Measurements from ENCODE around the gene PWWP2A.

PWWP2A gene

DNA sequence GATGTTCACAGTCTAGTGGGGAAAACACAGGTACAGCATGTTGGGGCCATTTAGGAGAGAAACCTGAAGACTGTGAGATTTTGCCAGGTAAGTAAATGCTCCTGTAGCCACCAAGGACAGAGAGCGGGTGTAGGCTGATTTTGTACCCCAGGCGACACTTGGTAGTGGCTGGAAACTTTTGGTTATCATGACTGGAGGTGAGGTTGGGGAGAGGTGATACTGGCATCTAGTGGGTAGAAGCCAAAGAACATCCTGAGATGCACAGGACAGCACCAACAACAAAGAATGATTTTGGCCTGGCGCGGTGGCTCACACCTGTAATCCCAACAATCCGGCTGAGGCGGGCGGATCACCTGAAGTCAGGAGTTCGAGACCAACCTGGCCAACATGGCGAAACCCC is 38.8 kb upstream of the PWWP2A start:
- H3K27ac ChIP-seq, result no peak overlapping the region
- H3K4me1 ChIP-seq, result no peaks in the 10 kb centered on the region
- H3K27me3 ChIP-seq (ENCODE audit: control insufficient read depth, insufficient read depth, low read length), result no peaks in the 10 kb centered on the region
- H3K9ac ChIP-seq, result no peak overlapping the region
- no peaks in the 10 kb centered on the region for H3K9me3 ChIP-seq (ENCODE audit: control insufficient read depth, low read length)
- H3K4me2 ChIP-seq (ENCODE audit: low read length), result no peak overlapping the region
- H2AFZ ChIP-seq, result no peak overlapping the region
- TF ChIP-seq, protein P1, sequence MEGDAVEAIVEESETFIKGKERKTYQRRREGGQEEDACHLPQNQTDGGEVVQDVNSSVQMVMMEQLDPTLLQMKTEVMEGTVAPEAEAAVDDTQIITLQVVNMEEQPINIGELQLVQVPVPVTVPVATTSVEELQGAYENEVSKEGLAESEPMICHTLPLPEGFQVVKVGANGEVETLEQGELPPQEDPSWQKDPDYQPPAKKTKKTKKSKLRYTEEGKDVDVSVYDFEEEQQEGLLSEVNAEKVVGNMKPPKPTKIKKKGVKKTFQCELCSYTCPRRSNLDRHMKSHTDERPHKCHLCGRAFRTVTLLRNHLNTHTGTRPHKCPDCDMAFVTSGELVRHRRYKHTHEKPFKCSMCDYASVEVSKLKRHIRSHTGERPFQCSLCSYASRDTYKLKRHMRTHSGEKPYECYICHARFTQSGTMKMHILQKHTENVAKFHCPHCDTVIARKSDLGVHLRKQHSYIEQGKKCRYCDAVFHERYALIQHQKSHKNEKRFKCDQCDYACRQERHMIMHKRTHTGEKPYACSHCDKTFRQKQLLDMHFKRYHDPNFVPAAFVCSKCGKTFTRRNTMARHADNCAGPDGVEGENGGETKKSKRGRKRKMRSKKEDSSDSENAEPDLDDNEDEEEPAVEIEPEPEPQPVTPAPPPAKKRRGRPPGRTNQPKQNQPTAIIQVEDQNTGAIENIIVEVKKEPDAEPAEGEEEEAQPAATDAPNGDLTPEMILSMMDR (IDR thresholded peaks at IDR 0.05), result no peak
- no peak overlapping the region for H3K4me3 ChIP-seq (ENCODE audit: low read depth, low read length)
- no peaks in the 10 kb centered on the region for H3K79me2 ChIP-seq
- H3K36me3 ChIP-seq (ENCODE audit: control insufficient read depth, insufficient read depth, low read length), result no peaks in the 10 kb centered on the region

DNA sequence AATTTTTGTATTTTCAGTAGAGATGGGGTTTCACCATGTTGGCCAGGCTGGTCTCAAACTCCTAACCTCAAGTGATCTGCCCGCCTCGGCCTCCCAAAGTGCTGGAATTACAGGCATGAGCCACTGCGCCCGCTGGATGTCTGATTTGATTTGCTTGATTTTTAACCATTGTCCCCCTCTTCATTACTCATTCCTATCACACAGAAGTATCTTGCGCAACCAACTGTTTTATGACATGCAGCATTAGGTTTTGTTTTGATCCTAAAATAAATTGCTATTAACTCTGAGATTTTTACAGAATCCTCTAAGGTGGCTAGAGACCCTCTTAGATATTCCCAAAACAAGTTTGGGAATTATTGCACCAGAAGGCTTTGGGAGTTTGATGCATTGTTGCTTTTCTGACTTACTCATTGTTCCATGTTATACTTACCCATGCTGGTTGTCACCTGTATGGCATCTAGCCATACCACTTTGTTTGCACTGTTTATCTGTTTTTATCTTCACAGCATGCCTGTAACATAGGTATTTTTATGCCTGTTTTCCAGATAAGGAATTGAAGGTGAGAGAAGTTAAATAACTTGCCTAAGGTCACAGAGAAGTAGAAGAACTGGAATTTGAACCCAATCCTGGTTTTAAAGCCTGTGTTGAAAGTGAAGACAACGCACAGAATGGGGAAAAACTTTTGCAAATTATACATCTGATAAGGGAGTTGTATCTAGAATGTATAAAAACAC is 35.9 kb upstream of the PWWP2A start:
- H3K79me2 ChIP-seq, result no peaks in the 10 kb centered on the region
- H3K4me1 ChIP-seq, result no peaks in the 10 kb centered on the region
- H3K4me2 ChIP-seq (ENCODE audit: low read length), result no peak overlapping the region
- no peak overlapping the region for H3K4me3 ChIP-seq (ENCODE audit: low read depth, low read length)
- H3K27me3 ChIP-seq (ENCODE audit: control insufficient read depth, insufficient read depth, low read length), result no peaks in the 10 kb centered on the region
- H3K36me3 ChIP-seq (ENCODE audit: control insufficient read depth, insufficient read depth, low read length), result no peaks in the 10 kb centered on the region
- no peak overlapping the region for H2AFZ ChIP-seq
- H3K9ac ChIP-seq, result no peak overlapping the region
- TF ChIP-seq, protein P1 (IDR thresholded peaks at IDR 0.05), result no peak
- no peak overlapping the region for H3K27ac ChIP-seq
- H3K9me3 ChIP-seq (ENCODE audit: control insufficient read depth, low read length), result no peaks in the 10 kb centered on the region

- Histone ChIP-seq H3K4me3 (ENCODE audit: low read depth, low read length) (no peak overlapping the region), H3K27me3 (ENCODE audit: control insufficient read depth, insufficient read depth, low read length) (no peaks in the 10 kb centered on the region), H3K4me2 (ENCODE audit: low read length) (no peak overlapping the region), H3K9me3 (ENCODE audit: control insufficient read depth, low read length) (no peaks in the 10 kb centered on the region), H2AFZ (no peak overlapping the region), H3K79me2 (no peaks in the 10 kb centered on the region), H3K9ac (no peak overlapping the region), H3K36me3 (ENCODE audit: control insufficient read depth, insufficient read depth, low read length) (no peaks in the 10 kb centered on the region), H3K4me1 (no peaks in the 10 kb centered on the region), H3K27ac (no peak overlapping the region)
- TF ChIP-seq, protein P1 (IDR thresholded peaks at IDR 0.05), result no peak
Observed at GRCh38 chr5:160152901-160153300, 33.7 kb upstream of the PWWP2A start.

- no peak overlapping the region for H3K27ac ChIP-seq
- no peaks in the 10 kb centered on the region for H3K4me1 ChIP-seq
Observed at GRCh38 chr5:160152287-160152686, 33.0 kb upstream of the PWWP2A start.

More at GRCh38 chr5:160152287-160152686, 33.0 kb upstream of the PWWP2A start:
- Histone ChIP-seq H3K4me2 (ENCODE audit: low read length) (no peak overlapping the region), H3K9me3 (ENCODE audit: control insufficient read depth, low read length) (no peaks in the 10 kb centered on the region), H3K9ac (no peak overlapping the region), H3K4me3 (ENCODE audit: low read depth, low read length) (no peak overlapping the region), H3K36me3 (ENCODE audit: control insufficient read depth, insufficient read depth, low read length) (no peaks in the 10 kb centered on the region), H2AFZ (no peak overlapping the region), H3K79me2 (no peaks in the 10 kb centered on the region), H3K27me3 (ENCODE audit: control insufficient read depth, insufficient read depth, low read length) (no peaks in the 10 kb centered on the region)
- TF ChIP-seq, protein P1 (IDR thresholded peaks at IDR 0.05), result no peak
